ENCODE measurements around the gene ARHGAP18.

The ARHGAP18 gene

DNA sequence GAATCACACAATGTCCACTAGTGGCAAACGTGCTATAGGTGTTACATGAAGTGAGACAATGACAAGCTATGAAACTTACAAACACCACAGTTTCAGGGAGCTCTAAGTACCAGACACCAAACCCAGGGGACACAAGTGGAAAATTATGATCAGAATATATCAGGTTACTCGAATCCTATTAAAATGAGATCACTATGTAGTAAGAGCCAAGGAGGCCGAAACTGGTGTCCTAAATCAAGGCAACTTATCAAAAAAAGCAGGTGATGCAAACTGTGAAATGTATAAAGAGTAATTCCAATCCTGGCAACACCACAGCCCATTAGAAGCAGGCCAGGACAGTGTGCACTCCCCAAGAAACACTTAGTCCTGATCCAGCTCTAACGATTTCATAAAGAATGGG is 100.3 kb downstream of the ARHGAP18 start:
- DNase-seq, result no peak

- no peak for DNase-seq
Measured at GRCh38 chr6:129608886-129609537, 101.0 kb downstream of the ARHGAP18 start.

DNA sequence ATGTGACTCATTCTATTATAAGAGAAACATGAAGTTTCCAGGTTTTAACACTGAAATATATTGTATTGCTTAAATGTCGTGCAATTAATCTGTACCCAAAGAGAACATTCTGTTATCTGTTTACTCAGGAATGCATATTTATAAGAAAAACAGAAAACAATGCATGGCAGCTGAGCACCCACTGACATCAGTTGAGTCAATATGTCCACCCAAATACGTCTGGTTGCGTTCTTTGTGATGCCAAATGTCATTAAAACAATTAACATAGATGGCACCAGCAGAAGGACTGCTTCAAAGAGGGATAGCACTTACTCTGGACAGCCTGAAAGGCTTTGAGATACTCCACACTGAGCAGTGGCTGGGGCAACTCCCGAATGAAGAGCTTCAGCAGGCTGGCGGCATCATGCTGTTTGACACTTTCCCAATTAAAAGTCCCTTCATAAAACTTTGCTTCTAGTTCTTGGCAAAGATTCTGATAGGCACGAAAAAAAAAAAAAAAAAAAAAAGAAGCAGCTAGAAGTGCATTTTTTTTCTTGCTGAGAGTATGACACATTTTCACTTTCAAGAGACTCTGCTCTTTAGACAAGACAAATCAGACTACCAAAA is 102.3 kb downstream of the ARHGAP18 start:
- DNase-seq, result no peak

- DNase-seq, result no peak
Measured at GRCh38 chr6:129606664-129607063, 103.3 kb downstream of the ARHGAP18 start.

DNA sequence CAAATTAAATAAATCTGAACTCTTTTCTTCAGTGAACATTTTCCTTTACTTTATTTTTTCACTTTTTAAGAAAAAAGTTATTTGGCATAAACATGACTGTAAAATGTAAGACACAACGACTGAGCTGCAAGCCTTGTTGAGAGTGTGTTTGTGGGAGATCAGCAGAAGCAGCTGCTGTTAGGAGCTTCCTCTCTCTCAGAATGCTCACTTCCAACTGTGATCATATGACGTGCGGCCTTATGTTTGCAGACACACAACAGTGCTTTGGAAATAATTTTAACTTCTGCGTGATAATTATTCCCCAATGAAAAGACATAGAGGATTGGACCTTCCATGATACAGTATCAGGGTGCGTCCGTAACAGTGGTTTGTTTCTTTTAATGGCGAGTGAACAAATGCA is 104.0 kb downstream of the ARHGAP18 start:
- DNase-seq, result no peak

- DNase-seq, result no peak
Measured at GRCh38 chr6:129605095-129605494, 104.9 kb downstream of the ARHGAP18 start.

GRCh38 chr6:129604321-129604720 is 105.7 kb downstream of the ARHGAP18 start:
- DNase-seq, result no peak

DNA sequence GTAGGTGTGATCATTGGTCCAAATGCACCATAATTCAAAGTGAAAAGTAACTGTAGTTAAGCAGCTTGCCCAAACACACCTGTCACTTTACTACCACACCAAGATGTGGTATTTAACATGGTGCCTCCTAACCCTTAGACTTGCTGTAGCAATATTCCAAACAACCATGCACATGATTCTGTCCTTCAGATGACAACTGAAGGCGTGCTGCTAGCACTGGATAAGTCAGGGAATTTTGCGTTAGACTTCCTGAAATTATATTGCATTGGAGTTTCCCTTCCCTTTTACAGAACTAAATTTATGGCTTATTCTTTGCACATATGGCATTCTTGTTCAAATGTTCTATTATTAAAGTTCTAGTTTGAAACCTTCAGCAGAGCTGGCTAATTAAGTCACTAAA is 106.2 kb downstream of the ARHGAP18 start:
- DNase-seq, result no peak

DNA sequence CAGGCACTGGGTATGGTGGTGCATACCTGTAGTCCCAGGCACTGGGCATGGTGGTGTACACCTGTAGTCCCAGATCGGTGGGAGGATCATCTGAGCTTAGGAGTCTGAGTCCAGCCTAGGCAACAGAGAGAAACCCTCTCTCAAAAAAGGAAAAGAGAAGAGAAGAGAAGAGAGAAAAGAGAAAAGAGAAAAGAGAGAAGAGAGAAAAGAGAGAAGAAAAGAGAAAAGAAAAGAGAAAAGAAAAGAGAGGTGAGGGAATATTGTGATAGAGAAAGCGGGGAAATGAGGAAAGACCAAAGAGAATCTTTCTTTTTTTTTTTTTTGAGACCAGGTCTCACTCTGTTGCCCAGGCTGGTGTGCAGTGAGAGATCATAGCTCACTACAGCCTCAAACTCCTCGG is 108.7 kb downstream of the ARHGAP18 start:
- DNase-seq, result no peak

DNA sequence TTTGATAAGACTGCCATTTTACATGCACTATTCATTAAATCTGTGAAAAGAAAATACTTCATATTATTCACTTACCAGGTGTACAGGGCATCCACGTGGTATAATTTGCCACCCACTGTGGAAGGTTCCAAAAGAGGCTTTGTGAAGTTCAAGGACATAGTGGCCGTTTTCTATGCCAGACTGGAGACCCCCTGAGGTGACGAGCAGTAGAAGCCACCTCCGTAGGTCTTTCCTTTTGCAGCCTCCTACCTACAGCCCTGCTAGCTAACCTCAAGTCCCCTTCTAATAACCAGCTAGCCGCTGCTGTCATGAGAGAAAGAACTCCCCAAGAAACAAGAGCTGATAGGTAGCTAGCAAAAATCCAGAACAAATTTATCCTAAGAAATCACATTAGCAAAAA is 110.5 kb downstream of the ARHGAP18 start:
- DNase-seq, result no peak

DNA sequence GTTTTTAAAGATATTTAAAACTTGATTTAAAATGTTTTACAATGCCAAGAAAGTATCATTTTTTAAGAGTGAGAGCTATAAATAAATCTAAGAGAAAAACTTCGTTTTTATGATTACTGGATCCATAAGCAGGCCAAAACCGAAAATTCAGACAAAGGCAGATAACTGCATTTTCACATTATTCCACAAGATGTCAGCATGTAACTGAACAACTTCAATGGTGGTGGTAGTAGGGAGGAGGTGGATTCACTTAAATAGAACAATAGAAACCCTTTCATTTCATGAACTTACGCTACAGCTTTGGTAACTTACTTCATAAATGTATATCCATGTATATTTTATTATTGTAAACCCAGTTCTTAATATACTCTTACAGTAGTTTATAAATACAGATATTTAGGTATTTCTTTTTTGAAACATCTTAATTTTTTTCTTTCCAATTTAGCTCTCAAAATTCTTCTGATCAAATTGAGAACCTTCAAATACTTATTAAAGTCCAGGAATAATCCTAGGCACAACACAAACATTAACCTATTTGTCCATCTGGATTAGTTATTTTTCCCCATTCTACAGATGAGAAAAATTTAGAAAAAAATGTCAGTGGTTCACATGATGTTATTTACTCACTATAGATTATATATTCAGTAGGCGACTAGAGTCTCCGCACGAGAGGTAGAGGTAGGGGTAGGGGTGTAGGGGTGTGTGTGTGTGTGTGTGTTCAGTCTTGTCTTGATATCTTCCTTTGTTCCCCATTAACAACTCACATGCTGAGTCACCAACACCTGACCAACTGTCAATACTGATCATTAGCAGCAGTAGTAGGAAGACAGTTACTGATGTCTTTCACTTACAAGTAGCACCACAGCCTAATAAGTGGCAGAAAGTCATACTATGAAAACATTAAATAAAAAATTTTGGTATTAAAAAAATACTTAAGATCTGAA is 111.5 kb downstream of the ARHGAP18 start:
- DNase-seq, result no peak

- no peak for DNase-seq
Measured at GRCh38 chr6:129597023-129597713, 112.8 kb downstream of the ARHGAP18 start.

GRCh38 chr6:129596522-129596921 is 113.5 kb downstream of the ARHGAP18 start:
- no peak for DNase-seq

DNA sequence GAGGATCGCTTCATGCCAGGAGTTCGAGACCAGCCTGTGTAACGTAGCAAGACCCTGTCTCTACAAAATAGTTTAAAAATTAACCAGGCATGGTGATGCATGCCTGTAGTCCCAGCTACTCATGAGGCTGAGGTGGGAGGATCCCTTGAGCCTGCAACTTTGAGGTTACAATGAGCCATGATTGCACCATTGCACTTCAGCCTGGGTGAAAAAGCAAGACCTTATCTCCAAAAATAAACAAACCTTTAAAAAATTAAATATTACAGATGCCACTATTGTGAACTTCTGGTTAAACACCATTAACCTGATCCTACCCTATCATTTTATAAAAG is 116.8 kb downstream of the ARHGAP18 start:
- DNase-seq, result no peak

- peak; percentile 23 for DNase-seq
Measured at GRCh38 chr6:129592516-129593232, 117.3 kb downstream of the ARHGAP18 start.

DNA sequence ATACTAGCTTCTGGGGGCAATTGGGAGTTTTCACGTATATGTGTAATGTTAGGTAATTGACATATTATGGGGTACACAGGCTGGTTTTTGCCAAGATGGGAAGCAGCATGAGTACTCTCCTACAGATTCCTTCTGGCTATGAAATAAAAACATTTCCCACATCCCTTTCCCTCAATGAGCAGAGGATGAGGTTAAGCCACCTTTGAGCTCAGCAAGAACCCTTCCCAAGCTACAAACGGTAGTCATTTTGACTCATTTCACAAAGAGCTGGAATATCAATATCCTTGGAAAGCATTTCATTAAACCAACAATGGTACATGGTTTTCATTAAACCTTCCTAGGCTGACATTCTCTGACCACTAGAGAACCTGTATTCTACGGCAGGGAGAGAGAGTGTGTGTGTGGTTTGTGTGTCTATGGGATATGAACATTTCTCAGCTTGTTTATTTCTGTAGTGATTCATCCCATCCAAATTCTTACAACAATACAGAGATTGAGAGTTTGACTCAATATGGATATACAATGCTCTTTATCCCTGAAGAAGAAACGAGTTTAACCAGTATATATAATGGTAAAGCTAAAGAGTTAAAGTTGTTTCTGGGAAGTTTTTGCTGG is 119.5 kb downstream of the ARHGAP18 start:
- DNase-seq, result no peak

DNA sequence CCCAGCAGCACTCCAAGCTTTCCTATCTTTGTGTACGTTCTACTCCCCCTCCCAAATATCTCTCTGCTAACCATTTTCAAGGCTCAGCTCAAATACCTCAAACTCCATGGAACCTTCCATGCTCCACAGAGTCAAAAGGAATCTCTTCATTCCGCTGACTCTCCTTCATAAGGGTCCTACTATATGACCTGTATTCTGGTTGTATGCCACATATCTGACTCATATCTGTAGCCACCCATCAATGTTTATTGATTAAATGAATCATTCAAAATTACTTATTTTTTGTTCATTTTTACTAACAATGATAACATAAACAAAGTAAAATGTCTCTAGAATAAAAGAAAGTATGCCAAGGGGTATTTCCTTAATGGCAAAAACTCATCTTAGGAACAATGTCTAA is 123.2 kb downstream of the ARHGAP18 start:
- DNase-seq, result no peak

DNA sequence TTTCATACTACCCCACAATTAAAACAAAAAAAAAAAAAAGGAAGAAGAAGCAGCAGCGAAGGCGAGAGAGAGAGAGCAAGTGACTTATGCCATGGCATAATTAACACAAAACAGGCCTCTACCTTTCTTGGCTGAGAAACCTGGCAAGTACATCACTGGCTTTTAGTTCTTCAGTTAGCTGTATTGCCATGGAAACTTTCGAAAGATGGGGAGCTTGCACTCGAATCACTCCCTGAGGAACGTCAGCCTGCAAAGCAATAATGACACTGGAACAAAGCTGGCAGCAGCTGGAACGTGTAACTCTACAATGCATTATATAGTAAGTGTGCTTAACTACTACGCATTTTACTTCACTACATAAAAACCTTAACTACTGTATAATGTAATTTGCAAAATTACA is 126.1 kb downstream of the ARHGAP18 start:
- DNase-seq, result no peak

DNA sequence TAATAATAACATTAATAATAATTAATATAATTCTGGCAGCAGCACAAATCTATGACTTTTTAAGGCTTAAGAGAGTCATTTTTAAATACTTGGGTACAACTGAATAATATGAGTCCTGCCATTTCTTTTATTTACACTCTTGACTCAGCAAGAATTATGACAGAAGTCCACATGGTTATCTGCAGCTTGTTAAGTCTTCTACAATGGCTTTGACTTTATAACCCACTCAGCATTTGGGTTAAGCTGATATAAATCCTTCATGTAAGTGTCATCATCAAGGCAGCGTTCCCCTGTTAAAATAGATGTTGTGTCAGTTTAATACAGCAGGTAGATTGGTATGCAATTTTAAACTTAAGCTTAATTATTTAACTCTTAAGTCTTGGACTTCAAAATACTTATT is 131.7 kb downstream of the ARHGAP18 start:
- DNase-seq, result no peak

GRCh38 chr6:129577691-129578090 is 132.3 kb downstream of the ARHGAP18 start:
- DNase-seq, result no peak

GRCh38 chr6:129576456-129576855 is 133.5 kb downstream of the ARHGAP18 start:
- no peak for DNase-seq

Data from activated naive CD4-positive, alpha-beta T cell treated with anti-CD3 and anti-CD28 coated beads, Interleukin-2, amount 50 U/mL, for 16 hours (primary cell).